A549 (cell line): ENCODE results near the gene GSTM5. TPM values are rescaled to one million over a fixed set of nuclear protein-coding genes. Genes with fewer than 3 reads are reported as not detected.

ENCODE experiments used
- ATAC-seq, 2 experiments: fragments of 200-7000 bp in 1 of 2; fragments of >200 bp in 1 of 2; cut with Nextera tagmentation in 1 of 2; cut with Tn5 transposase in 1 of 2; 3 replicates each; pipeline versions ENCODE4 v1.8.0 to v1.9.1; 2018 to 2020; ENCODE audit warnings: mild to moderate bottlenecking in 1 of 2, moderate library complexity in 1 of 2
- CTCF ChIA-PET: fragments of 300-600 bp; sonication (Branson Sonifier 250); formaldehyde crosslinking; extraction: SDS; loops from one replicate; lab custom pipeline; 2021; ENCODE audit warnings: antibody characterized with exemption, inconsistent platforms; lab: Yijun Ruan, JAX
- POLR2A ChIA-PET: fragments of 350-600 bp; formaldehyde crosslinking; extraction: SDS; loops from one replicate; lab custom pipeline; 2021; ENCODE audit warnings: antibody characterized with exemption, inconsistent platforms; lab: Yijun Ruan, JAX
- DNase-seq, 2 experiments: peaks; one replicate each; pipeline versions ENCODE4 v3.0.0 to v3.0.0-alpha.2; 2011 to 2016; ENCODE audit warnings: low read depth in 1 of 2, low spot score in 1 of 2
- FAIRE-seq: peaks from 2 replicates; lab custom pipeline; 2011; peaks lifted over from hg19 to GRCh38; lab: Jason Lieb, UNC
- H3K27ac ChIP-seq, 2 experiments: fragments of >200 bp; sonication (Bioruptor Twin); formaldehyde crosslinking; 3 replicates each; pipeline ENCODE4 v1.5.1; 2016 to 2017
- H3K4me1 ChIP-seq: fragments of >200 bp; sonication (Bioruptor Twin); formaldehyde crosslinking; 3 replicates; pipeline ENCODE4 v1.6.1; 2016
- H3K4me2 ChIP-seq: fragments of >200 bp; sonication (Bioruptor Twin); formaldehyde crosslinking; 3 replicates; pipeline ENCODE4 v1.6.1; 2016
- H3K4me3 ChIP-seq: fragments of >200 bp; sonication (Bioruptor Twin); formaldehyde crosslinking; 3 replicates; pipeline ENCODE4 v1.5.1; 2016
- H3K9me3 ChIP-seq: fragments of >200 bp; sonication (Bioruptor Twin); formaldehyde crosslinking; 3 replicates; pipeline ENCODE4 v1.6.1; 2016
- ATOH8 ChIP-seq: fragments of 250-450 bp; sonication (Bioruptor Pico); IDR thresholded peaks from 2 replicates; pipeline ENCODE4 v1.5.0; 2020; ENCODE audit warnings: low read depth, mild to moderate bottlenecking, moderate library complexity
- BCL3 ChIP-seq: fragments of >200 bp; sonication (Bioruptor Twin); formaldehyde crosslinking; IDR thresholded peaks from 3 replicates; pipeline ENCODE4 v1.6.1; 2016
- CBX2 ChIP-seq: fragments of 200-600 bp; sonication (generic); IDR thresholded peaks from 2 replicates; pipeline ENCODE4 v1.6.1; 2016; ENCODE audit warnings: low read depth, mild to moderate bottlenecking, borderline replicate concordance
- CHD2 ChIP-seq: fragments of 150-350 bp; IDR thresholded peaks from 2 replicates; pipeline ENCODE4 v1.6.1; 2014; ENCODE audit warnings: low read length; ENCODE audit not compliant: partially characterized antibody
- CHD4 ChIP-seq: fragments of 200-600 bp; sonication (generic); IDR thresholded peaks from 2 replicates; pipeline ENCODE4 v1.6.1; 2016; ENCODE audit warnings: antibody characterized with exemption, mild to moderate bottlenecking, borderline replicate concordance
- ELK1 ChIP-seq: fragments of 150-350 bp; IDR thresholded peaks from 2 replicates; pipeline ENCODE4 v1.6.1; 2014; ENCODE audit warnings: low read depth, mild to moderate bottlenecking, low read length
- FOSB ChIP-seq: fragments of 250-450 bp; sonication (Bioruptor Pico); IDR thresholded peaks from 2 replicates; pipeline ENCODE4 v1.5.0; 2020; ENCODE audit warnings: mild to moderate bottlenecking, moderate library complexity
- FOXS1 ChIP-seq: fragments of 250-450 bp; sonication (Bioruptor Pico); IDR thresholded peaks from 2 replicates; pipeline ENCODE4 v1.5.0; 2020; ENCODE audit warnings: mild to moderate bottlenecking, moderate library complexity
- GATA3 ChIP-seq: IDR thresholded peaks from 2 replicates; pipeline ENCODE4 v1.6.1; 2012; ENCODE audit warnings: borderline replicate concordance
- HDAC2 ChIP-seq: fragments of 200-600 bp; sonication (generic); IDR thresholded peaks from 2 replicates; pipeline ENCODE4 v1.6.1; 2016
- HEYL ChIP-seq: fragments of 250-450 bp; sonication (Bioruptor Pico); IDR thresholded peaks from 2 replicates; pipeline ENCODE4 v1.8.0; 2021; ENCODE audit warnings: mild to moderate bottlenecking, moderate library complexity
- HOXA7 ChIP-seq: fragments of 250-450 bp; sonication (Bioruptor Pico); IDR thresholded peaks from 2 replicates; pipeline ENCODE4 v1.5.0; 2020; ENCODE audit warnings: mild to moderate bottlenecking, moderate library complexity
- MAZ ChIP-seq: fragments of 150-350 bp; IDR thresholded peaks from 2 replicates; pipeline ENCODE4 v1.6.1; 2014; ENCODE audit warnings: antibody characterized with exemption, low read depth, low read length, borderline replicate concordance
- NR3C1 ChIP-seq: fragments of >200 bp; sonication (Bioruptor Twin); formaldehyde crosslinking; IDR thresholded peaks from 3 replicates; pipeline ENCODE4 v1.6.1; 2017
- POLR2A ChIP-seq: IDR thresholded peaks from 2 replicates; pipeline ENCODE4 v1.6.1; 2012; ENCODE audit warnings: mild to moderate bottlenecking, low read length
- RARB ChIP-seq: fragments of 250-450 bp; sonication (Bioruptor Pico); IDR thresholded peaks from 2 replicates; pipeline ENCODE4 v1.8.0; 2021; ENCODE audit warnings: mild to moderate bottlenecking, moderate library complexity
- RFX5 ChIP-seq: fragments of 450-650 bp; IDR thresholded peaks from 2 replicates; pipeline ENCODE4 v1.7.1; 2014; ENCODE audit warnings: antibody characterized with exemption, mild to moderate bottlenecking, moderate library complexity
- SMC3 ChIP-seq: fragments of >200 bp; sonication (Bioruptor Twin); formaldehyde crosslinking; IDR thresholded peaks from 3 replicates; pipeline ENCODE4 v1.6.1; 2018; ENCODE audit warnings: inconsistent platforms
- SREBF2 ChIP-seq: fragments of 450-650 bp; IDR thresholded peaks from 2 replicates; pipeline ENCODE4 v1.6.1; 2014; ENCODE audit warnings: mild to moderate bottlenecking, moderate library complexity
- TFCP2L1 ChIP-seq: fragments of 250-450 bp; sonication (Bioruptor Pico); IDR thresholded peaks from 2 replicates; pipeline ENCODE4 v1.5.0; 2021; ENCODE audit warnings: mild to moderate bottlenecking
- TP53 ChIP-seq: fragments of 250-450 bp; sonication (Bioruptor Pico); IDR thresholded peaks from 2 replicates; pipeline ENCODE4 v1.5.0; 2021; ENCODE audit warnings: mild to moderate bottlenecking, moderate library complexity
- USF2 ChIP-seq: fragments of 450-650 bp; IDR thresholded peaks from 2 replicates; pipeline ENCODE4 v1.6.1; 2014; ENCODE audit warnings: antibody characterized with exemption
- ZFP36 ChIP-seq: fragments of 450-650 bp; IDR thresholded peaks from 2 replicates; pipeline ENCODE4 v1.6.1; 2014; ENCODE audit warnings: borderline replicate concordance; ENCODE audit not compliant: partially characterized antibody
- ZNF302 ChIP-seq: fragments of 250-450 bp; sonication (Bioruptor Pico); IDR thresholded peaks from 2 replicates; pipeline ENCODE4 v1.9.0; 2021; ENCODE audit warnings: inconsistent platforms, mild to moderate bottlenecking, moderate library complexity
- ZSCAN20 ChIP-seq: fragments of 250-450 bp; sonication (Bioruptor Pico); IDR thresholded peaks from 2 replicates; pipeline ENCODE4 v1.8.0; 2022; ENCODE audit warnings: mild to moderate bottlenecking, moderate library complexity
- WGBS: methylation state at CpG from one replicate; pipeline ENCODE4 v1.1.6; 2017; ENCODE audit errors: missing lambda C conversion rate; 5-methylcytosine and 5-hydroxymethylcytosine counted together
- polyA plus RNA-seq, 4 experiments: library from polyadenylated mRNA; depleted of rRNA in 3 of 4; stranded (reverse); fragments of >200 nt; fragmentation: RNase III in 1 of 4; extraction: RNeasy Plus Mini Kit Qiagen cat#74134 plus additional on column Dnase treatment in 1 of 4; gene quantifications; 2 replicates in 3 of 4; 3 replicates in 1 of 4; pipeline ENCODE4 v1.2.3, GENCODE V29; 2011 to 2017

The GSTM5 gene
- polyA plus RNA-seq, 2 of the 4 experiments (the other 2 are of a cell fraction), result not detected

- no peak for TF ChIP-seq CHD2
- Histone ChIP-seq H3K4me1 (peaks cover 18% of the 10 kb centered on the region), H3K4me3 (peak overlapping the region; percentile 23; the same call in 1 of the 3 replicates), H3K27ac (peak overlapping the region; percentile 70 to 79), H3K9me3 (no peaks in the 10 kb centered on the region), H3K4me2 (peak overlapping the region; percentile 73)
- ChIA-PET CTCF (interaction anchor here (0.6 to 4.6 kb wide), 7 partner anchors 8 to 231 kb away, joined by 3 to 42 read pairs (median 5); partner anchors contain the start of gene AHCYL1), POLR2A (no interaction called here)
- FAIRE-seq (no peak), DNase-seq (no peak), ATAC-seq (no peak)
- 81% methylated on average over 10 of the region's 11 CpGs for WGBS
These were observed 51.0 kb downstream of the GSTM5 start for GRCh38 chr1:109762821-109763645.

GRCh38 chr1:109763646-109764415, 51.8 kb downstream of the GSTM5 start, which contains the start of gene EPS8L3:
TSS of gene EPS8L3 (minus strand) at chr1:109763923. CDS start at chr1:109761749, 2,174 bp downstream.
- 40% methylated on average over 2 of the region's 11 CpGs for WGBS
- Histone ChIP-seq H3K4me1 (peaks cover 18% of the 10 kb centered on the region), H3K9me3 (no peaks in the 10 kb centered on the region), H3K27ac (peak within 1 kb of the TSS; percentile 70 to 79), H3K4me3 (peak within 1 kb of the TSS; percentile 23; the same call in 1 of the 3 replicates), H3K4me2 (peak within 1 kb of the TSS; percentile 73)
- POLR2A ChIA-PET, result no interaction called here
- DNase-seq, result peak in 1 of 2 experiments; percentile 49
- TF ChIP-seq SMC3, result no peak
- TF ChIP-seq FOXS1 (CRISPR knock-in tag), result no peak
- TF ChIP-seq CHD4, result no peak
- TF ChIP-seq MAZ, result no peak
- no peak for TF ChIP-seq CBX2
- no peak for TF ChIP-seq POLR2A
- TF ChIP-seq SREBF2, result no peak
- no peak for TF ChIP-seq HDAC2
- no peak for TF ChIP-seq RFX5
- TF ChIP-seq ZFP36, result no peak
- TF ChIP-seq ZNF302 (CRISPR knock-in tag), result no peak
- TF ChIP-seq HOXA7 (CRISPR knock-in tag), result no peak
- TF ChIP-seq ATOH8 (CRISPR knock-in tag), result no peak
- TF ChIP-seq RARB (CRISPR knock-in tag), result no peak
- TF ChIP-seq GATA3, result no peak
- no peak for TF ChIP-seq NR3C1
- no peak for TF ChIP-seq HEYL (CRISPR knock-in tag)
- no peak for TF ChIP-seq TFCP2L1 (CRISPR knock-in tag)
- CTCF ChIA-PET, result interaction anchor here (0.9 to 4.6 kb wide), 7 partner anchors 8 to 231 kb away, joined by 3 to 42 read pairs (median 6); no protein-coding TSS in a partner anchor
- FAIRE-seq, result no peak
- ATAC-seq, result peak in 1 of 2 experiments; percentile 66; a peak in 3 of 6 replicates

- Histone ChIP-seq H3K9me3 (no peaks in the 10 kb centered on the region), H3K4me3 (no peak overlapping the region), H3K27ac (peak overlapping the region in 1 of 2 experiments; percentile 79; a peak in 4 of 6 replicates), H3K4me2 (no peak overlapping the region; the same call in 2 of the 3 replicates), H3K4me1 (peaks cover 18% of the 10 kb centered on the region)
- CTCF ChIA-PET, result interaction anchor here (0.9 to 4.6 kb wide), 9 partner anchors 9 to 232 kb away, joined by 3 to 42 read pairs (median 6); partner anchors contain the start of gene AHCYL1
- FAIRE-seq (no peak), ATAC-seq (no peak), DNase-seq (no peak)
- 89% methylated on average over 12 of the region's 13 CpGs for WGBS
- POLR2A ChIA-PET, result no interaction called here
- TF ChIP-seq ZSCAN20 (CRISPR knock-in tag) (no peak), FOSB (CRISPR knock-in tag) (no peak), NR3C1 (no peak), USF2 (no peak), RFX5 (no peak), ELK1 (no peak), HDAC2 (no peak), TP53 (CRISPR knock-in tag) (no peak), BCL3 (no peak)
These were observed 52.8 kb downstream of the GSTM5 start for GRCh38 chr1:109764561-109765482.
